Measurements from ENCODE around the gene RALGAPB.

DNA sequence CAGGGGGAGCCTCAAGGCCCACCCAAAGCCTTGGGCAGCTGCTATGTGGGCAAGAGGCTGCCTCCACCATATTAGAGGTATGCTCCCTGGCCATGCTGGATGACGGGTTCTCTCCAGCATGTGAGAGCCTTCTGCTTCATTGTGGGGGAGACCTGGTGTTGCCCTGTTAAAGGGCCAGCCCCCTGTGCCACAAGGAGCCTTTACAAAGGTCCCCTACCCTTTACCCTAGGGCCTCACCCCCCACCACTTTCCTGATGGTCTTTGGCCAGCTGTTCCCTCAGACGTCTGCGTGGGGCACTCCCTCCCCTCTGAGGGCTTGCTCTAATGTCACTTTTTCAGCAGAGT is 113.5 kb downstream of the RALGAPB start:
- no peak for TF ChIP-seq JUN (CRISPR knock-in tag; IDR thresholded peaks at IDR 0.05)
- TF ChIP-seq, protein P1, sequence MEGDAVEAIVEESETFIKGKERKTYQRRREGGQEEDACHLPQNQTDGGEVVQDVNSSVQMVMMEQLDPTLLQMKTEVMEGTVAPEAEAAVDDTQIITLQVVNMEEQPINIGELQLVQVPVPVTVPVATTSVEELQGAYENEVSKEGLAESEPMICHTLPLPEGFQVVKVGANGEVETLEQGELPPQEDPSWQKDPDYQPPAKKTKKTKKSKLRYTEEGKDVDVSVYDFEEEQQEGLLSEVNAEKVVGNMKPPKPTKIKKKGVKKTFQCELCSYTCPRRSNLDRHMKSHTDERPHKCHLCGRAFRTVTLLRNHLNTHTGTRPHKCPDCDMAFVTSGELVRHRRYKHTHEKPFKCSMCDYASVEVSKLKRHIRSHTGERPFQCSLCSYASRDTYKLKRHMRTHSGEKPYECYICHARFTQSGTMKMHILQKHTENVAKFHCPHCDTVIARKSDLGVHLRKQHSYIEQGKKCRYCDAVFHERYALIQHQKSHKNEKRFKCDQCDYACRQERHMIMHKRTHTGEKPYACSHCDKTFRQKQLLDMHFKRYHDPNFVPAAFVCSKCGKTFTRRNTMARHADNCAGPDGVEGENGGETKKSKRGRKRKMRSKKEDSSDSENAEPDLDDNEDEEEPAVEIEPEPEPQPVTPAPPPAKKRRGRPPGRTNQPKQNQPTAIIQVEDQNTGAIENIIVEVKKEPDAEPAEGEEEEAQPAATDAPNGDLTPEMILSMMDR (IDR thresholded peaks at IDR 0.05) = no peak
- no peak for TF ChIP-seq SMAD3 (CRISPR knock-in tag; IDR thresholded peaks at IDR 0.05; ENCODE audit: borderline replicate concordance)
- no peak for TF ChIP-seq TCF7 (CRISPR knock-in tag; IDR thresholded peaks at IDR 0.05; ENCODE audit: low read depth)
- no peak for TF ChIP-seq NR2C2 (CRISPR knock-in tag; IDR thresholded peaks at IDR 0.05)
- TF ChIP-seq, protein P2, sequence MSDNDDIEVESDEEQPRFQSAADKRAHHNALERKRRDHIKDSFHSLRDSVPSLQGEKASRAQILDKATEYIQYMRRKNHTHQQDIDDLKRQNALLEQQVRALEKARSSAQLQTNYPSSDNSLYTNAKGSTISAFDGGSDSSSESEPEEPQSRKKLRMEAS (CRISPR knock-in tag; IDR thresholded peaks at IDR 0.05) = no peak
- TF ChIP-seq NFYB (CRISPR knock-in tag; conservative IDR thresholded peaks at IDR 0.05; ENCODE audit: low read depth) = no peak
- no peak for TF ChIP-seq NR1H2 (CRISPR knock-in tag; IDR thresholded peaks at IDR 0.05)
- TF ChIP-seq ESRRA (CRISPR knock-in tag; IDR thresholded peaks at IDR 0.05; ENCODE audit: borderline replicate concordance) = no peak
- TF ChIP-seq, protein P3, sequence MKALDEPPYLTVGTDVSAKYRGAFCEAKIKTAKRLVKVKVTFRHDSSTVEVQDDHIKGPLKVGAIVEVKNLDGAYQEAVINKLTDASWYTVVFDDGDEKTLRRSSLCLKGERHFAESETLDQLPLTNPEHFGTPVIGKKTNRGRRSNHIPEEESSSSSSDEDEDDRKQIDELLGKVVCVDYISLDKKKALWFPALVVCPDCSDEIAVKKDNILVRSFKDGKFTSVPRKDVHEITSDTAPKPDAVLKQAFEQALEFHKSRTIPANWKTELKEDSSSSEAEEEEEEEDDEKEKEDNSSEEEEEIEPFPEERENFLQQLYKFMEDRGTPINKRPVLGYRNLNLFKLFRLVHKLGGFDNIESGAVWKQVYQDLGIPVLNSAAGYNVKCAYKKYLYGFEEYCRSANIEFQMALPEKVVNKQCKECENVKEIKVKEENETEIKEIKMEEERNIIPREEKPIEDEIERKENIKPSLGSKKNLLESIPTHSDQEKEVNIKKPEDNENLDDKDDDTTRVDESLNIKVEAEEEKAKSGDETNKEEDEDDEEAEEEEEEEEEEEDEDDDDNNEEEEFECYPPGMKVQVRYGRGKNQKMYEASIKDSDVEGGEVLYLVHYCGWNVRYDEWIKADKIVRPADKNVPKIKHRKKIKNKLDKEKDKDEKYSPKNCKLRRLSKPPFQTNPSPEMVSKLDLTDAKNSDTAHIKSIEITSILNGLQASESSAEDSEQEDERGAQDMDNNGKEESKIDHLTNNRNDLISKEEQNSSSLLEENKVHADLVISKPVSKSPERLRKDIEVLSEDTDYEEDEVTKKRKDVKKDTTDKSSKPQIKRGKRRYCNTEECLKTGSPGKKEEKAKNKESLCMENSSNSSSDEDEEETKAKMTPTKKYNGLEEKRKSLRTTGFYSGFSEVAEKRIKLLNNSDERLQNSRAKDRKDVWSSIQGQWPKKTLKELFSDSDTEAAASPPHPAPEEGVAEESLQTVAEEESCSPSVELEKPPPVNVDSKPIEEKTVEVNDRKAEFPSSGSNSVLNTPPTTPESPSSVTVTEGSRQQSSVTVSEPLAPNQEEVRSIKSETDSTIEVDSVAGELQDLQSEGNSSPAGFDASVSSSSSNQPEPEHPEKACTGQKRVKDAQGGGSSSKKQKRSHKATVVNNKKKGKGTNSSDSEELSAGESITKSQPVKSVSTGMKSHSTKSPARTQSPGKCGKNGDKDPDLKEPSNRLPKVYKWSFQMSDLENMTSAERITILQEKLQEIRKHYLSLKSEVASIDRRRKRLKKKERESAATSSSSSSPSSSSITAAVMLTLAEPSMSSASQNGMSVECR (CRISPR knock-in tag; IDR thresholded peaks at IDR 0.05; ENCODE audit: borderline replicate concordance) = no peak
- no peak for TF ChIP-seq ZNF423 (CRISPR knock-in tag; IDR thresholded peaks at IDR 0.05)
- TF ChIP-seq, protein P4, sequence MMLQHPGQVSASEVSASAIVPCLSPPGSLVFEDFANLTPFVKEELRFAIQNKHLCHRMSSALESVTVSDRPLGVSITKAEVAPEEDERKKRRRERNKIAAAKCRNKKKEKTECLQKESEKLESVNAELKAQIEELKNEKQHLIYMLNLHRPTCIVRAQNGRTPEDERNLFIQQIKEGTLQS (CRISPR knock-in tag; conservative IDR thresholded peaks at IDR 0.05) = no peak
